ENCODE data around the gene IL17RD. TPM values are rescaled to one million over a fixed set of nuclear protein-coding genes. Genes with fewer than 3 reads are reported as not detected.

The IL17RD gene
- total RNA-seq, 1 experiment from 2014 or later: 3.5 TPM

GRCh38 chr3:57130571-57131209 lies 34.5 kb downstream of the IL17RD start:
- BruUV-seq (replicated peaks): no TSS peak
- no peak for DNase-seq (ENCODE audit: low read depth, low spot score)
- ATAC-seq: no peak

GRCh38 chr3:57128826-57129667 lies 36.1 kb downstream of the IL17RD start:
- no peaks in the 10 kb centered on the region for H3K4me1 ChIP-seq (ENCODE audit: control insufficient read depth, insufficient read depth, low read length)

More at GRCh38 chr3:57130571-57131209, 34.5 kb downstream of the IL17RD start:
- Histone ChIP-seq H3K27me3 (ENCODE audit: control insufficient read depth, insufficient read depth, low read length) (no peaks in the 10 kb centered on the region), H3K9me3 (ENCODE audit: control insufficient read depth, insufficient read depth, low read depth, low read length) (no peaks in the 10 kb centered on the region), H3K4me3 (ENCODE audit: low read depth in 2 of 2, low read length in 2 of 2) (no peak overlapping the region), H3K36me3 (ENCODE audit: control insufficient read depth, insufficient read depth, low read length) (no peaks in the 10 kb centered on the region), H3K4me1 (ENCODE audit: control insufficient read depth, insufficient read depth, low read length) (no peaks in the 10 kb centered on the region), H3K27ac (ENCODE audit: low read length) (no peak overlapping the region)
- ChIA-PET CTCF (no interaction called here), POLR2A (no interaction called here)
- in situ Hi-C loops (cut with HindIII; ENCODE audit: low pct_unique_long_range_greater_than_20kb, low sequenced_read_pairs): no loop called here
- intact Hi-C loops (cut with micrococcal nuclease; ENCODE audit: unreplicated experiment): no loop called here
- no peak for TF ChIP-seq SIN3A (IDR thresholded peaks at IDR 0.05; ENCODE audit: borderline replicate concordance, insufficient read depth, low read depth, low read length)
- TF ChIP-seq CTCF (IDR thresholded peaks at IDR 0.05): no peak
- TF ChIP-seq POLR2AphosphoS5 (IDR thresholded peaks at IDR 0.05; ENCODE audit: low read depth, low read length): no peak
- no peak for TF ChIP-seq TCF7L2 (IDR thresholded peaks at IDR 0.05; ENCODE audit: low read depth, low read length)
- TF ChIP-seq, protein P1, sequence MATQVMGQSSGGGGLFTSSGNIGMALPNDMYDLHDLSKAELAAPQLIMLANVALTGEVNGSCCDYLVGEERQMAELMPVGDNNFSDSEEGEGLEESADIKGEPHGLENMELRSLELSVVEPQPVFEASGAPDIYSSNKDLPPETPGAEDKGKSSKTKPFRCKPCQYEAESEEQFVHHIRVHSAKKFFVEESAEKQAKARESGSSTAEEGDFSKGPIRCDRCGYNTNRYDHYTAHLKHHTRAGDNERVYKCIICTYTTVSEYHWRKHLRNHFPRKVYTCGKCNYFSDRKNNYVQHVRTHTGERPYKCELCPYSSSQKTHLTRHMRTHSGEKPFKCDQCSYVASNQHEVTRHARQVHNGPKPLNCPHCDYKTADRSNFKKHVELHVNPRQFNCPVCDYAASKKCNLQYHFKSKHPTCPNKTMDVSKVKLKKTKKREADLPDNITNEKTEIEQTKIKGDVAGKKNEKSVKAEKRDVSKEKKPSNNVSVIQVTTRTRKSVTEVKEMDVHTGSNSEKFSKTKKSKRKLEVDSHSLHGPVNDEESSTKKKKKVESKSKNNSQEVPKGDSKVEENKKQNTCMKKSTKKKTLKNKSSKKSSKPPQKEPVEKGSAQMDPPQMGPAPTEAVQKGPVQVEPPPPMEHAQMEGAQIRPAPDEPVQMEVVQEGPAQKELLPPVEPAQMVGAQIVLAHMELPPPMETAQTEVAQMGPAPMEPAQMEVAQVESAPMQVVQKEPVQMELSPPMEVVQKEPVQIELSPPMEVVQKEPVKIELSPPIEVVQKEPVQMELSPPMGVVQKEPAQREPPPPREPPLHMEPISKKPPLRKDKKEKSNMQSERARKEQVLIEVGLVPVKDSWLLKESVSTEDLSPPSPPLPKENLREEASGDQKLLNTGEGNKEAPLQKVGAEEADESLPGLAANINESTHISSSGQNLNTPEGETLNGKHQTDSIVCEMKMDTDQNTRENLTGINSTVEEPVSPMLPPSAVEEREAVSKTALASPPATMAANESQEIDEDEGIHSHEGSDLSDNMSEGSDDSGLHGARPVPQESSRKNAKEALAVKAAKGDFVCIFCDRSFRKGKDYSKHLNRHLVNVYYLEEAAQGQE (IDR thresholded peaks at IDR 0.05; ENCODE audit: insufficient read depth in 1 of 2, low read depth in 2 of 2, low read length in 1 of 2): no peak

More at GRCh38 chr3:57128826-57129667, 36.1 kb downstream of the IL17RD start:
- ATAC-seq: no peak
- no TSS peak for BruUV-seq (replicated peaks)
- intact Hi-C loops (cut with micrococcal nuclease; ENCODE audit: unreplicated experiment) (no loop called here), in situ Hi-C loops (cut with HindIII; ENCODE audit: low pct_unique_long_range_greater_than_20kb, low sequenced_read_pairs) (no loop called here)
- H3K27ac ChIP-seq (ENCODE audit: low read length): no peak overlapping the region
- POLR2A ChIA-PET: no interaction called here
- no peaks in the 10 kb centered on the region for H3K27me3 ChIP-seq (ENCODE audit: control insufficient read depth, insufficient read depth, low read length)
- H3K36me3 ChIP-seq (ENCODE audit: control insufficient read depth, insufficient read depth, low read length): no peaks in the 10 kb centered on the region
- H3K4me3 ChIP-seq (ENCODE audit: low read depth in 2 of 2, low read length in 2 of 2): no peak overlapping the region
- CTCF ChIA-PET: no interaction called here
- DNase-seq (ENCODE audit: low read depth, low spot score): no peak
- H3K9me3 ChIP-seq (ENCODE audit: control insufficient read depth, insufficient read depth, low read depth, low read length): no peaks in the 10 kb centered on the region
- TF ChIP-seq, protein P1 (IDR thresholded peaks at IDR 0.05; ENCODE audit: insufficient read depth in 1 of 2, low read depth in 2 of 2, low read length in 1 of 2): no peak
- TF ChIP-seq CTCF (IDR thresholded peaks at IDR 0.05): no peak
- no peak for TF ChIP-seq TCF7L2 (IDR thresholded peaks at IDR 0.05; ENCODE audit: low read depth, low read length)
- no peak for TF ChIP-seq SIN3A (IDR thresholded peaks at IDR 0.05; ENCODE audit: borderline replicate concordance, insufficient read depth, low read depth, low read length)
- no peak for TF ChIP-seq POLR2AphosphoS5 (IDR thresholded peaks at IDR 0.05; ENCODE audit: low read depth, low read length)

Data from Panc1 (cell line).